HG02588 (cell line): ENCODE results near the gene TMED5.
"Not testable (repeated sequence)": the region's sequence is repeated elsewhere in the genome, so short reads cannot be mapped to it uniquely, and the experiment has no call there.

Experiments used
- ATAC-seq: cut with Tn5 transposase; IDR thresholded peaks from one replicate; pipeline ENCODE4 v1.9.1; 2021; ENCODE audit warnings: mild to moderate bottlenecking, moderate library complexity; ENCODE audit not compliant: unreplicated experiment

The TMED5 gene

GRCh38 chr1:93172778-93173177 is 7.4 kb downstream of the TMED5 start:
- no peak for ATAC-seq

DNA sequence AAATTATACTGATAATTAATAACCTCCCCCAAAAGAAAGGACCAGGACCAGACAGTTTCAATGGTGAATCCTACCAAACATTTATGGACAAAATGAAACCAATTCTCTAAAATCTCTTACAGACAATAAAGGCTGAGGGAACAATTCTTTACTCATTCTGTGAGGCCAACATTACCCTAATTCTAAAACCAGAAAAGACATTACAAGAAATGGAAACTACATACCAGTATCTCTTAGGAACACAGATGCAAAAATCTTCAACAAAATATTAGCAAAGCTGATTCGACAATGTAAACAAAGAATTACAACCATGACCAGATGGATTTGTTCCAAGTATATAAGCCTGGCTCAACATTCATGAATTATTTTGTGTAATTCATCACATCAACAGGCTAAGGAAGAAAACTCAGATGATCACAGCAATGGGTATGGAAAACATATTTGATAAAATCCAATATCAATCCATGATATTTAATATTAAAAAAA is 8.6 kb downstream of the TMED5 start:
- ATAC-seq, result no peak

DNA sequence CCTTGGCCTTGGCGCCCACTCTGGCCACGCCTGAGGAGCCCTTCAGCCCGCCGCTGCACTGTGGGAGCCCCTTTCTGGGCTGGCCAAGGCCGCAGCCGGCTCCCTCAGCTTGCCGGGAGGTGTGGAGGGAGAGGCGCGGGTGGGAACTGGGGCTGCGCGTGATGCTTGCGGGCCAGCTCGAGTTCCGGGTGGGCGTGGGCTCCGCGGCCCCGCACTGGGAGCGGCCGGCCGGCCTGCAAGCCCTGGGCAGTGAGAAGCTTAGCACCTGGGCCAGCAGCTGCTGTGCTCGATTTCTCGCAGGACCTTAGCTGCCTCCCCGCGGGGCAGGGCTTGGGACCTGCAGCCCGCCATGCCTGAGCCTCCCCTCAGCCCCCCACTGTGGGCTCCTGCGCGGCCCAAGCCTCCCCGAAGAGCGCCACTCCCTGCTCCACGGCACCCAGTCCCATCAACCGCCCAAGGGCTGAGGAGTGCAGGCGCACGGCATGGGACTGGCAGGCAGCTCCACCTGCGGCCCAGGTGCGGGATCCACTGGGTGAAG is 10.0 kb downstream of the TMED5 start:
- not testable (repeated sequence) for ATAC-seq

- ATAC-seq, result no peak
Observed at GRCh38 chr1:93167006-93167405, 13.2 kb downstream of the TMED5 start.

- ATAC-seq, result not testable (repeated sequence)
Observed at GRCh38 chr1:93165895-93166294, 14.3 kb downstream of the TMED5 start.

- no peak for ATAC-seq
Observed at GRCh38 chr1:93164816-93165215, 15.4 kb downstream of the TMED5 start.

- ATAC-seq, result not testable (repeated sequence)
Observed at GRCh38 chr1:93163314-93163713, 16.9 kb downstream of the TMED5 start.

DNA sequence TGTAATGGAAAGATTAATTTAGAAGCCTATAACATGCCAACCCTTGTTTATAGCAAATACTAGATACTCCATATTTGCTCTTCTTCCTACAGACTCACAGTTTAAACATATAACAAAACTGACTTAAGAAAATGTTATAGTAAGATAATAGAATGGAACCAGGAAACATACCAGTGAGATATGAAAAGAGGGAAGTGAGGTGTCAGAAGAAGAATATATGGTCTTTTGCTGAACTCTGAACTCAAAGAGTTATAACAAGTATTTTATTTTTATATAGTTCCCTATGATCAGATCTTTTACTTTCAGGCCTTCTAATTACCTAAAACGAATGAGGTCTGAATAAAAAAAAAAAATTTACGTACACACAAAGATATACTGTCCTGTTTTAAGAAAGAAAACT is 20.9 kb downstream of the TMED5 start:
- ATAC-seq, result no peak

GRCh38 chr1:93155335-93155734 is 24.9 kb downstream of the TMED5 start:
- ATAC-seq, result no peak

GRCh38 chr1:93154898-93155297 is 25.3 kb downstream of the TMED5 start:
- ATAC-seq, result no peak

DNA sequence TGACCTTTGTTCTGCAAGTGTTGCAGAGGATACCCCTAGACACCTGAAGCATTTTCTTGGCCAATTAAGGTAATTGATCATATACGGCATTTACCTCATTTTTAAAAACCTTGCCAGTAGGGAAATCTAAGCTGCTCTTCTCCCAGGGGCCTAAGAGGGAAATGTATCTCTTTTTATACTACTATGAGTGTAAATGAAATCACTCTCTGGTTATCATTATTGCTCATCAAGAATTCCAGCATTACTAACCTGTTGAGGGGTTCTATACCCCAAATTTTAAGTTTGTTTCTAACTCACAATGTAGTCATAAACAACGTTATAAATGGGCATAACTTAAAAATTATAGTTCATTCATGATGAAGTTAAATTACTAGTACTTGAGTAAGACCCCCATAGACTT is 27.4 kb downstream of the TMED5 start:
- ATAC-seq, result no peak

DNA sequence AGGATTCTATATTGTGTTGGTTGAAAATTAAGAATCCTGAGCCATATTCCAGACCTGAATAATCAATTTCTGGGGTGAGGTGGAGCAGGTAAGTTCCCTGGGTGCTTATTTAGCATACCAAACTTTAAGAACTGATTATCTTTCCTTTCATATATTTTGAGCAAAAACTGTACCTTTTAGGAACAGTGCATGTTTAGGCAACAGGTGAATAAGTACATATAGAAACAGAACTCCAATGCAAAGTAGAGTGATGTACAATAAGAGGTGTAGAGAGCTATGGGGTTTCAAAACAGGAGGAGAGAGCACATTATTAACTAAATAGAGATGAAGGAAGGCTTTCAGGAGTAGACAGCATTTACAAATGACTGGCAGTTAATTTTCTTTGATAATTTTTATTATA is 28.7 kb downstream of the TMED5 start:
- ATAC-seq, result no peak

GRCh38 chr1:93150729-93151128 is 29.5 kb downstream of the TMED5 start:
- no peak for ATAC-seq

DNA sequence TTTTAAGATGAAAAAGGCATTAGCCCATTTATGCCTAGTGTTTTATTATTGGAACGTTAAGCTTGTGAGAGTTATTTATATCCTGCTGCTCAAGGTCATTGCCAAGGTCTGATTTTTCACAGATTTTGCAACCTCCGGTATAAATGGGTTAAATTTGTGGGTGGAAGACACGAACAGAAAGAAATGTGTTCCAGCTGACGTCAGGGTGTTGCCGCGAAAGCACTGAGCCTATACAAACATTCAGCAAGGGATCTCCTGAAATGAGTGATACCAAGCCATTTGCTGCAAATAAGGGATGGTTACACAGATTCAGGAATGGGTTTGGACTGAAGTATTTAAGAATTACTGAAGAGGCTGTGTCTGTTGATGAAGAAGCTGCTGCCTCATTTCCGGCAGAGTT is 32.2 kb downstream of the TMED5 start:
- no peak for ATAC-seq

GRCh38 chr1:93143769-93144168 is 36.4 kb downstream of the TMED5 start:
- no peak for ATAC-seq

- no peak for ATAC-seq
Observed at GRCh38 chr1:93143136-93143535, 37.1 kb downstream of the TMED5 start.

DNA sequence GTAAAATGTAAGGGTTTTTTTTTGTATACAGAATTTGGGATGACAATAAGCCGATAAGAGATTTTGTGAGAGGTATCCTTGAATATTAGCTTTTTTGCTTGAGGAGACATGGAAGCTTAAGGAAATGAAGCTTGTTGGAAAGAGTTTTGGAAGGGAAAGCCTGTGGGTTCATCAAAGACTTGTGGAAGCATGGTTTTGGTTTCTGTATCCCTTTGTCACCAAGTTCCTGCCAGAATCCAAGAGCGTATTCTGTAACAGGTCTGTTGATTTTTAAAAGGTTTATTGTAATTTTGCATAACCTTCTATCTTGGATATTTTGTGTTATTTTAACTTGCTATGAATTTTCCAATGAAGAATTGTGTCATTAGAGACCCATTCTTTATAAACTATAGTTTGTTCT is 38.1 kb downstream of the TMED5 start:
- no peak for ATAC-seq

- no peak for ATAC-seq
Observed at GRCh38 chr1:93140106-93140505, 40.1 kb downstream of the TMED5 start.

DNA sequence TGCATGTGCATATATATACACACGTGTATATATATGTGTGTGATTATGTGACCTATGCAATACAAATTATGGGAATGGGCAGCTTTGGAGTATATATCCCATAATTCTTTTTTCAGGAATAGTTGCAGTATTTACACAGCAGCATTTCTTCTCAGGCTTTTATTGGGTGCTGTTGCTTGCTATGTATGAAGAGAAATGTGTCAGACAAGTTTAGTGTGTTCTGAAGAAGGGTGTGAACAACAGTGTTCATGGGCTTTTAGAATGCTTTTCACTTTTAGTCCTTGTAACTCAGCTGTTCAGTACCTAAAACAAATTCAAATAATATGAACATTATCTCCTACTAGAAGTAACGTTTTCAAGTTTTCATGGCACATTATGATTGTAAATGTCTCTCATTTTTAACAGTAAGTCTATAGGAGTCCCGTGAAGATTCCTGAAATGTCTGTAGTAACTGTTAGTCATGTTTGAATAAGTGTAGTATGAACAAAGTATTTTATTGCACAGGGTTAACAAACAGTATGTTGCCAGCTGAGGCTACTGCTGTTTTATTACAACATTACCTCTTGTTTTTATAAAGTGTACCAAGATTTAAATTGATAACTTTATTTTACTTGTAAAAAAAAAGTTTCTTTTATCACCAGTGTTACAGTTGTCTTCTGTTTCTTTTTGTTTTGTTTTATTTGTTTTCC is 42.5 kb downstream of the TMED5 start:
- ATAC-seq, result no peak

- no peak for ATAC-seq
Observed at GRCh38 chr1:93136445-93136844, 43.8 kb downstream of the TMED5 start.

DNA sequence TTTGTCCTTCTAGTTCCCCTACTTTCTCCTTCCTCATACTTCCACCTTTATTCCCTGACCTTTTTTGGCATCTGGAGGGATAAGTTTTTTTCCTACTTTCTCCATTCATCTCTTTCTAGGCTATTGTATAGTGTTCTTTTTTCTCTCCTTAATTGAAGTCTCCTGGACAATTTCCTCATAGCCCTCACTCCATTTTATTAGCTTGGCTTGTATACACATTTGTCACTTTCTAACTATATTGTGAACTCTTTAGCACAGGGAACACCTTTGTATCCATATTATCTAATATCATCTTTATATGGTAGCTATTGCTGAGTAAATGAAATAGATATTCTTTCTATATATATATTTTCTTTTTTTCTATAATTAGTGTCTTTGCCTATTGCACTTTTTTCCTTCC is 47.6 kb downstream of the TMED5 start:
- ATAC-seq, result no peak

GRCh38 chr1:93129507-93130099 is 50.6 kb downstream of the TMED5 start:
- ATAC-seq, result no peak
